HuH-7.5 (cell line): Measurements from ENCODE around the gene BTNL3.
"Not testable (repeated sequence)": the region's sequence is repeated elsewhere in the genome, so short reads cannot be mapped to it uniquely, and the experiment has no call there.

ENCODE experiments used
- DNase-seq: peaks from one replicate; pipeline ENCODE4 v3.0.0; 2011; ENCODE audit warnings: low spot score

BTNL3 gene

GRCh38 chr5:180988592-180988991 is at the start of gene BTNL3:
BTNL3 (plus strand) TSS chr5:180988846; CDS start chr5:180989029, 183 bp downstream.
- no peak for DNase-seq

GRCh38 chr5:180950291-180950949 is 38.2 kb upstream of the BTNL3 start:
- no peak for DNase-seq

- DNase-seq = no peak
These were observed 29.0 kb upstream of the BTNL3 start for GRCh38 chr5:180959661-180960060.

- DNase-seq = no peak
These were observed 28.4 kb upstream of the BTNL3 start for GRCh38 chr5:180960209-180960608.

GRCh38 chr5:180969406-180969805 is 19.2 kb upstream of the BTNL3 start:
- no peak for DNase-seq

GRCh38 chr5:180970336-180970735 is 18.3 kb upstream of the BTNL3 start:
- no peak for DNase-seq

- no peak for DNase-seq
These were observed 17.8 kb upstream of the BTNL3 start for GRCh38 chr5:180970875-180971274.

- no peak for DNase-seq
These were observed 13.9 kb upstream of the BTNL3 start for GRCh38 chr5:180974612-180975315.

- DNase-seq = no peak
These were observed 13.3 kb upstream of the BTNL3 start for GRCh38 chr5:180975338-180975737.

GRCh38 chr5:180976518-180976917 is 12.1 kb upstream of the BTNL3 start:
- DNase-seq = no peak

- no peak for DNase-seq
These were observed 10.8 kb upstream of the BTNL3 start for GRCh38 chr5:180977852-180978251.

- DNase-seq = no peak
These were observed 6.5 kb upstream of the BTNL3 start for GRCh38 chr5:180982008-180982741.

GRCh38 chr5:180988016-180988415 is 630 bp upstream of the BTNL3 start:
- no peak for DNase-seq

- DNase-seq = no peak
These were observed 1.6 kb downstream of the BTNL3 start for GRCh38 chr5:180990086-180990881.

- no peak for DNase-seq
These were observed 2.2 kb downstream of the BTNL3 start for GRCh38 chr5:180990882-180991242.

- DNase-seq = no peak
These were observed 13.3 kb downstream of the BTNL3 start for GRCh38 chr5:181001947-181002346.

GRCh38 chr5:181005791-181006190 is 17.1 kb downstream of the BTNL3 start:
- DNase-seq = no peak

- DNase-seq = no peak
These were observed 19.5 kb downstream of the BTNL3 start for GRCh38 chr5:181008136-181008535.

- DNase-seq = not testable (repeated sequence)
These were observed 21.4 kb downstream of the BTNL3 start for GRCh38 chr5:181010018-181010417.

GRCh38 chr5:181014654-181015053 is 26.0 kb downstream of the BTNL3 start:
- DNase-seq = not testable (repeated sequence)

- not testable (repeated sequence) for DNase-seq
These were observed 28.8 kb downstream of the BTNL3 start for GRCh38 chr5:181017448-181017847.

GRCh38 chr5:181020688-181021087 is 32.0 kb downstream of the BTNL3 start:
- no peak for DNase-seq
